OCI-LY7 (cell line): ENCODE results near the gene SAGE1. TPM values are rescaled to one million over a fixed set of nuclear protein-coding genes. Genes with fewer than 3 reads are reported as not detected.
"Not testable (repeated sequence)": the region's sequence is repeated elsewhere in the genome, so short reads cannot be mapped to it uniquely, and the experiment has no call there.

Experiments used
- BruUV-seq: library from RNA; stranded (reverse); fragments of 400-500 nt; replicated peaks from 2 replicates; lab custom pipeline; 2021; lab: Mats Ljungman, UMichigan
- CTCF ChIA-PET: fragments of 300-600 bp; sonication (Branson Sonifier 250); formaldehyde crosslinking; loops from one replicate; lab custom pipeline; 2022; ENCODE audit warnings: antibody characterized with exemption; ENCODE audit not compliant: unreplicated experiment; lab: Charles Lee
- POLR2A ChIA-PET: fragments of 300-600 bp; sonication (Branson Sonifier 250); formaldehyde crosslinking; loops from one replicate; lab custom pipeline; 2022; ENCODE audit warnings: antibody characterized with exemption; lab: Charles Lee
- DNase-seq: peaks from one replicate; pipeline ENCODE4 v3.0.0-alpha.2; 2015; ENCODE audit warnings: low spot score
- H2AFZ ChIP-seq: fragments of 200-600 bp; sonication (generic), shearing (Covaris generic); 2 replicates; pipeline ENCODE4 v1.6.1; 2014; ENCODE audit warnings: mild to moderate bottlenecking, antibody characterized with exemption, low read length, moderate library complexity
- H3K27ac ChIP-seq: fragments of 200-600 bp; sonication (generic); 2 replicates; pipeline ENCODE4 v1.5.1; 2014; ENCODE audit warnings: mixed run types, low read depth, mild to moderate bottlenecking, moderate library complexity, low read length, inconsistent platforms; ENCODE audit not compliant: poor library complexity, severe bottlenecking
- H3K36me3 ChIP-seq: fragments of 200-600 bp; sonication (generic); 2 replicates; pipeline ENCODE4 v1.6.1; 2014; ENCODE audit warnings: mild to moderate bottlenecking, antibody characterized with exemption, low read length, moderate library complexity, mixed read lengths; ENCODE audit not compliant: insufficient read depth
- H3K4me1 ChIP-seq: fragments of 200-600 bp; sonication (generic); 2 replicates; pipeline ENCODE4 v1.5.1; 2014; ENCODE audit warnings: mild to moderate bottlenecking, low read length; ENCODE audit not compliant: insufficient read depth, poor library complexity, severe bottlenecking
- H3K4me2 ChIP-seq: fragments of 200-600 bp; sonication (generic); 2 replicates; pipeline ENCODE4 v1.6.1; 2014; ENCODE audit warnings: mild to moderate bottlenecking, low read length
- H3K4me3 ChIP-seq: fragments of 200-600 bp; sonication (generic); 2 replicates; pipeline ENCODE4 v1.5.1; 2014; ENCODE audit warnings: mild to moderate bottlenecking, low read depth, low read length; ENCODE audit not compliant: poor library complexity, severe bottlenecking
- H3K79me2 ChIP-seq: fragments of 200-600 bp; sonication (generic); 2 replicates; pipeline ENCODE4 v1.6.1; 2016; ENCODE audit warnings: low read depth, mild to moderate bottlenecking, low read length, moderate library complexity, mixed read lengths; ENCODE audit not compliant: insufficient read depth
- H3K9me2 ChIP-seq: fragments of 200-600 bp; sonication (generic); 2 replicates; pipeline ENCODE4 v1.6.1; 2016; ENCODE audit warnings: mild to moderate bottlenecking, low read length, mixed read lengths; ENCODE audit not compliant: insufficient read depth
- H3K9me3 ChIP-seq: fragments of 200-600 bp; sonication (generic); 2 replicates; pipeline ENCODE4 v1.6.1; 2014; ENCODE audit warnings: mild to moderate bottlenecking, mixed run types, low read length, mixed read lengths
- H4K20me1 ChIP-seq: fragments of 200-600 bp; sonication (generic); 2 replicates; pipeline ENCODE4 v1.6.1; 2014; ENCODE audit warnings: mild to moderate bottlenecking, antibody characterized with exemption, low read length, moderate library complexity, mixed read lengths; ENCODE audit not compliant: insufficient read depth
- EZH2phosphoT487 ChIP-seq: fragments of 200-600 bp; sonication (generic); IDR thresholded peaks from 2 replicates; pipeline ENCODE4 v1.6.1; 2018; ENCODE audit warnings: low read depth, borderline replicate concordance, mild to moderate bottlenecking, mixed run types, antibody characterized with exemption, low read length, moderate library complexity, mixed read lengths
- intact Hi-C: fragments of 100-400 bp; cut with micrococcal nuclease; formaldehyde crosslinking; loops from one replicate; pipeline ENCODE4 v1.10.0; 2022; ENCODE audit not compliant: unreplicated experiment
- total RNA-seq, 2 experiments: library from RNA; depleted of rRNA in 1 of 2; stranded (reverse); fragments of >200 nt in 1 of 2; shearing (Covaris generic) in 1 of 2; gene quantifications; 2 replicates each; pipeline ENCODE4 v1.2.3, GENCODE V29; 2014 to 2022
- TF ChIP-seq, protein P1 (sequence below): fragments of 200-600 bp; sonication (generic); conservative IDR thresholded peaks from 2 replicates; pipeline ENCODE4 v1.5.1; 2014; ENCODE audit warnings: mild to moderate bottlenecking, antibody characterized with exemption, low read length, moderate library complexity, mixed read lengths

The SAGE1 gene
- total RNA-seq, 2 experiments from 2014 or later, result not detected

GRCh38 chrX:135910251-135910650 lies 16.7 kb downstream of the SAGE1 start:
- Histone ChIP-seq H3K9me3 (no peaks in the 10 kb centered on the region), H3K36me3 (no peaks in the 10 kb centered on the region), H2AFZ (no peak overlapping the region), H3K79me2 (no peaks in the 10 kb centered on the region), H3K4me3 (no peak overlapping the region), H3K4me2 (no peak overlapping the region), H4K20me1 (no peaks in the 10 kb centered on the region), H3K9me2 (no peaks in the 10 kb centered on the region), H3K4me1 (no peaks in the 10 kb centered on the region), H3K27ac (no peak overlapping the region)
- BruUV-seq, result no TSS peak
- ChIA-PET CTCF (no interaction called here), POLR2A (no interaction called here)
- intact Hi-C loops, result no loop called here
- DNase-seq, result no peak
- TF ChIP-seq EZH2phosphoT487, result no peak
- TF ChIP-seq, protein P1, sequence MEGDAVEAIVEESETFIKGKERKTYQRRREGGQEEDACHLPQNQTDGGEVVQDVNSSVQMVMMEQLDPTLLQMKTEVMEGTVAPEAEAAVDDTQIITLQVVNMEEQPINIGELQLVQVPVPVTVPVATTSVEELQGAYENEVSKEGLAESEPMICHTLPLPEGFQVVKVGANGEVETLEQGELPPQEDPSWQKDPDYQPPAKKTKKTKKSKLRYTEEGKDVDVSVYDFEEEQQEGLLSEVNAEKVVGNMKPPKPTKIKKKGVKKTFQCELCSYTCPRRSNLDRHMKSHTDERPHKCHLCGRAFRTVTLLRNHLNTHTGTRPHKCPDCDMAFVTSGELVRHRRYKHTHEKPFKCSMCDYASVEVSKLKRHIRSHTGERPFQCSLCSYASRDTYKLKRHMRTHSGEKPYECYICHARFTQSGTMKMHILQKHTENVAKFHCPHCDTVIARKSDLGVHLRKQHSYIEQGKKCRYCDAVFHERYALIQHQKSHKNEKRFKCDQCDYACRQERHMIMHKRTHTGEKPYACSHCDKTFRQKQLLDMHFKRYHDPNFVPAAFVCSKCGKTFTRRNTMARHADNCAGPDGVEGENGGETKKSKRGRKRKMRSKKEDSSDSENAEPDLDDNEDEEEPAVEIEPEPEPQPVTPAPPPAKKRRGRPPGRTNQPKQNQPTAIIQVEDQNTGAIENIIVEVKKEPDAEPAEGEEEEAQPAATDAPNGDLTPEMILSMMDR, result no peak

GRCh38 chrX:135914404-135914803 lies 20.9 kb downstream of the SAGE1 start:
- Histone ChIP-seq H3K4me1 (no peaks in the 10 kb centered on the region), H3K9me3 (no peaks in the 10 kb centered on the region), H3K36me3 (no peaks in the 10 kb centered on the region), H3K4me3 (no peak overlapping the region), H3K79me2 (no peaks in the 10 kb centered on the region), H3K4me2 (no peak overlapping the region), H3K27ac (no peak overlapping the region), H4K20me1 (no peaks in the 10 kb centered on the region), H3K9me2 (no peaks in the 10 kb centered on the region), H2AFZ (no peak overlapping the region)
- BruUV-seq, result no TSS peak
- ChIA-PET POLR2A (no interaction called here), CTCF (no interaction called here)
- intact Hi-C loops, result no loop called here
- no peak for TF ChIP-seq EZH2phosphoT487
- TF ChIP-seq, protein P1, result no peak
- no peak for DNase-seq

GRCh38 chrX:135920516-135920915 lies 27.0 kb downstream of the SAGE1 start:
- H3K36me3 ChIP-seq, H3K27ac ChIP-seq, H3K79me2 ChIP-seq, H3K4me1 ChIP-seq, H3K4me3 ChIP-seq, DNase-seq, H3K9me3 ChIP-seq, H2AFZ ChIP-seq, H3K9me2 ChIP-seq, H4K20me1 ChIP-seq, CTCF ChIA-PET, BruUV-seq, intact Hi-C loops, POLR2A ChIA-PET, H3K4me2 ChIP-seq: not testable (repeated sequence)
